ENCODE results near the gene KLF3.

KLF3 gene

DNA sequence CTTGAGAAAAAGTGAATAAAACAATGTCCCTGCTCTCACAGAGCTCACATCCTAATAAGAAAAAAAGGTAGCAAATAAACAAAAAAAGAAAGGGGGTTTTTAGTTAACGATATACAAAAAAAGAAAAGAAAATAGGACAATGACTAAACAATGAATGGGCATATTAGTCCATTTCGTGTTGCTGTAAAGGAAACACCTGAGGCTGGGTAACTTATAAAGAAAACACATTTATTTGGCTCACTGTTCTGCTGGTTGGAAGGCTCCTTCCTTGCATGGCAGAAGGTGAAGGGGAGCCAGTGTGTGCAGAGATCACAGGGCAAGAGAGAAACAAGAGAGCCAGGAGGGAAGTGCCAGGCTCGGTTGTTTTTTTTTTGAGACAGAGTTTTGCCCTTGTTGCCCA lies 4.7 kb upstream of the KLF3 start:
- H3K9me3 ChIP-seq = no peaks in the 10 kb centered on the region
- DNase-seq = no peak
- no peaks in the 10 kb centered on the region for H3K36me3 ChIP-seq
- H3K27me3 ChIP-seq = no peaks in the 10 kb centered on the region
- no peak overlapping the region for H3K4me3 ChIP-seq
- intact Hi-C loops (cut with DNase I; ENCODE audit: low total_unique reads) = no loop called here
- TF ChIP-seq, protein P1, sequence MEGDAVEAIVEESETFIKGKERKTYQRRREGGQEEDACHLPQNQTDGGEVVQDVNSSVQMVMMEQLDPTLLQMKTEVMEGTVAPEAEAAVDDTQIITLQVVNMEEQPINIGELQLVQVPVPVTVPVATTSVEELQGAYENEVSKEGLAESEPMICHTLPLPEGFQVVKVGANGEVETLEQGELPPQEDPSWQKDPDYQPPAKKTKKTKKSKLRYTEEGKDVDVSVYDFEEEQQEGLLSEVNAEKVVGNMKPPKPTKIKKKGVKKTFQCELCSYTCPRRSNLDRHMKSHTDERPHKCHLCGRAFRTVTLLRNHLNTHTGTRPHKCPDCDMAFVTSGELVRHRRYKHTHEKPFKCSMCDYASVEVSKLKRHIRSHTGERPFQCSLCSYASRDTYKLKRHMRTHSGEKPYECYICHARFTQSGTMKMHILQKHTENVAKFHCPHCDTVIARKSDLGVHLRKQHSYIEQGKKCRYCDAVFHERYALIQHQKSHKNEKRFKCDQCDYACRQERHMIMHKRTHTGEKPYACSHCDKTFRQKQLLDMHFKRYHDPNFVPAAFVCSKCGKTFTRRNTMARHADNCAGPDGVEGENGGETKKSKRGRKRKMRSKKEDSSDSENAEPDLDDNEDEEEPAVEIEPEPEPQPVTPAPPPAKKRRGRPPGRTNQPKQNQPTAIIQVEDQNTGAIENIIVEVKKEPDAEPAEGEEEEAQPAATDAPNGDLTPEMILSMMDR (IDR thresholded peaks at IDR 0.05) = no peak
- no peak overlapping the region for H3K27ac ChIP-seq
- H3K4me1 ChIP-seq = peaks cover 0 to 11% (median 9%) of the 10 kb centered on the region in 4 donors

DNA sequence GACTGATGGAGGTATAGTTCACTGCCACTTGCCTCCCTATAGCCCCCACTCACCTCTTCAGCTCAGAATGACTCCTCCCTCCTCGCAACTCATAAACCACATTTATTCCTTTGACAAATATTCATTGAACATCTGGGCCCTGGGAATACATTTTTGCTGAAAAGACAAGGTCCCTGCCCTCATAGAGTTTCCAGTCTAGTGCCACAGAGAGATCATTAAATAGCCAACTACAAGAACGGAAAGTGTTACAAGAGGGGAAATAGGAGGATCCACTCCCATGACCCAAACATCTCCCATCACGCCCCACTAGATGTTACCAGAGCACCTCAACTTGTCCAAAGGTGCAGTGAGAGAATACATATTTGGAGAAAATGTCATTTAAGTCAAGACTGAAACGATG lies 3.2 kb upstream of the KLF3 start:
- TF ChIP-seq, protein P1 (IDR thresholded peaks at IDR 0.05) = no peak
- Histone ChIP-seq H3K36me3 (no peaks in the 10 kb centered on the region), H3K9me3 (no peaks in the 10 kb centered on the region), H3K4me1 (peaks cover 0 to 14% (median 10%) of the 10 kb centered on the region in 4 donors), H3K27me3 (no peaks in the 10 kb centered on the region), H3K4me3 (no peak overlapping the region), H3K27ac (no peak overlapping the region)
- intact Hi-C loops (cut with DNase I; ENCODE audit: low total_unique reads) = no loop called here
- no peak for DNase-seq

DNA sequence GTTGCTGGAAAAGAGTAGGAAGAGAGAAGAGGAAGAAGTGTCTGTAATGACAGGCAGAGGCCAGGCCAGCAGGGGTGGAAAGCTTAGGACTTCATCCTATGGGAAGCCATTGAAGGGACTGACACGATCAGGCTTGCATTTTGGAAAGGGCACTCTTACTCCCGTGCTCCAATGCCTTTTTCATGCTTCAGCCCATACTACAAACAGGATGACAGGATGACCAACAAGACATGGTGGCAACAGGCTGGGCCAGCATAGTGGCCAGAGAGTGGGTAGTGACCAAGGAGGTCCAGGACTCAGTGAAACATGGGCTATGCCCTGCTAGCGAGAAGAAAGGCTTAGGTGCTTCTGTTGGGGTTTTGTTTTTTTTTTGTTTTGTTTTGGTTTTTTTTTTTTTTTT lies 2.6 kb upstream of the KLF3 start:
- Histone ChIP-seq H3K36me3 (no peaks in the 10 kb centered on the region), H3K4me3 (no peak overlapping the region), H3K27me3 (no peaks in the 10 kb centered on the region), H3K9me3 (no peaks in the 10 kb centered on the region), H3K4me1 (peaks cover 0 to 19% (median 10%) of the 10 kb centered on the region in 4 donors), H3K27ac (no peak overlapping the region)
- intact Hi-C loops (cut with DNase I; ENCODE audit: low total_unique reads) = no loop called here
- no peak for DNase-seq
- TF ChIP-seq, protein P1 (IDR thresholded peaks at IDR 0.05) = no peak

DNA sequence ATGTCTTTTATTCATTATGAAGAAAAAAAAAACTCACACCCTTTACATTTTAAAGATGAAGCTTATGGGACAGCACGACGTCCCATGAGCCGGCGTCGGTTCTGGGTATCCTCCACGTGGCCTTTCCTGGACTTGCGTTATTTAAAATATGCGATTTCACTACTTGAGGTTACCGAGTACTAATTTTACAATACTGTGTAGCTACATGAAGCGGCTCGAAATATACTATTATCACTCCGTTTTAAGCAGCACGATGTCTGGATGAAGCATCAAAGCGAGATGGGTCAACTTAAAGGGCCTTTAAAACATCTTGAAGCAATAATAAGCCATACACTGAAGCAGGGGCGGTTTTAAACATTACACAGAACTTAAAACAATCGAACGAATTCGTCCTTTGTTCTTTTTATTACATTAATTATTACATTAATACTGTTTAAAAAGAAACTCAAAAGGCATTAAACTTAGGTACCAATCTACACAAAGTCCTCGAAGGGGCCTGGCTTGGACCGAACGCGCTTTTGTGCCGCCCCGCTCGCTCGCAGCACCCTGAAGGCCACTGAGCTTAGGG lies 1.4 kb upstream of the KLF3 start:
- intact Hi-C loops (cut with DNase I; ENCODE audit: low total_unique reads) = no loop called here
- H3K27me3 ChIP-seq = no peaks in the 10 kb centered on the region
- no peaks in the 10 kb centered on the region for H3K9me3 ChIP-seq
- peaks cover 0 to 30% (median 15%) of the 10 kb centered on the region in 4 donors for H3K4me1 ChIP-seq
- H3K4me3 ChIP-seq = peak overlapping the region; percentile 99 to 100
- TF ChIP-seq, protein P1 (IDR thresholded peaks at IDR 0.05) = no peak
- H3K27ac ChIP-seq = peak overlapping the region; percentile 95 to 100
- no peaks in the 10 kb centered on the region for H3K36me3 ChIP-seq
- DNase-seq = no peak

DNA sequence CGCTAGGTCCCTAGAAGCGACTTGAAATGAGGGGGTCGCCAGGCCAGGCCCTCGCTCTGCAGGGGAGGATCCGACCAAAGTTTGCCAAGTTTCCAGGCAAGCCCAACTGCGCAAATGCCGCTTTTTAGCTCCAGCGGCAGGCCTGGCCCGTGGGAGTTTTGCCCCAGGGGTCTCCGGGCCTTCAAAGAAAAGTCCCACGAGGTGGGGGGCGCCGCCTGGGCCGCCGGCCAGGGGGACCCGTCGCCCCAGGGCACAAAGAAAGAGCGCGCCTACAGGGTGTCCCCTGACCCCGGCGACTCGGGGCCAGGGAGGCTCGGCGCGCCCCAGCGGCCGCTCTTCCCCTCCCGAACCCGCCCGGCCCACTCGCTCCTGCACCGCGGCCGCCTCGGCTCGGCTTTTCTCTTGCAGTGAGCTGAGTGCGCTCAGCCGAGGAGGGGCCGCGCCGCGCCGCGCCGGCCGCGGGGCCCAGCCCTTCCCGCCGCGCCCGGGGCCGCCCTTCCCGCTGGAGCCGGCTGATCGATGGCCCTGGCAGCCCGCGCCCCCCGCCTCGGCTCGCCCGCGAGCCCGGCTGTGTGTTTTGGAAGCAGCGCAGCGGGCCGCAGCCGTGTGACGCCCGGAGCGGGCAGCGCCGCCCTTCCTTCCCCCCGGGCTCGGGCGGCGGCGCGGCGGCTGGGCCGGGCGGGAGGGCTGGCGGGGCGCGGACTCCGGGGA lies 754 bp upstream of the KLF3 start:
- Histone ChIP-seq H3K36me3 (no peaks in the 10 kb centered on the region), H3K4me3 (peak overlapping the region; percentile 99 to 100), H3K4me1 (peaks cover 0 to 36% (median 18%) of the 10 kb centered on the region in 4 donors), H3K27me3 (no peaks in the 10 kb centered on the region), H3K27ac (peak overlapping the region; percentile 95 to 100), H3K9me3 (no peaks in the 10 kb centered on the region)
- TF ChIP-seq, protein P1 (IDR thresholded peaks at IDR 0.05) = peak in 1 of 2 experiments; percentile 14
- peak in 1 of 2 donors; percentile 24 for DNase-seq
- intact Hi-C loops (cut with DNase I; ENCODE audit: low total_unique reads) = no loop called here
